Neuronal stem cell (in vitro differentiated cells): ENCODE data around the gene SYNPO2.

Experiments
- DNase-seq: peaks from one replicate; pipeline ENCODE4 v3.0.0-alpha.2; 2013; ENCODE audit warnings: low spot score
- H2AFZ ChIP-seq: one replicate; pipeline ENCODE4 v1.6.1; 2013; ENCODE audit warnings: mild to moderate bottlenecking, low read length, inconsistent platforms
- H2AK5ac ChIP-seq: 2 replicates; pipeline ENCODE4 v1.6.1; 2013; ENCODE audit warnings: low read depth, mild to moderate bottlenecking, inconsistent platforms, low read length, moderate library complexity, mixed read lengths
- H2BK120ac ChIP-seq: 2 replicates; pipeline ENCODE4 v1.6.1; 2013; ENCODE audit warnings: low read depth, mild to moderate bottlenecking, inconsistent platforms, low read length, moderate library complexity, mixed read lengths
- H2BK12ac ChIP-seq: one replicate; pipeline ENCODE4 v1.6.1; 2013; ENCODE audit warnings: low read length, inconsistent platforms
- H2BK15ac ChIP-seq: 2 replicates; pipeline ENCODE4 v1.6.1; 2013; ENCODE audit warnings: mild to moderate bottlenecking, low read length, inconsistent platforms, mixed read lengths
- H2BK5ac ChIP-seq: one replicate; pipeline ENCODE4 v1.6.1; 2013; ENCODE audit warnings: inconsistent platforms, mild to moderate bottlenecking, low read length, moderate library complexity
- H3K14ac ChIP-seq: one replicate; pipeline ENCODE4 v1.6.1; 2013; ENCODE audit warnings: low read length, inconsistent platforms
- H3K18ac ChIP-seq: 2 replicates; pipeline ENCODE4 v1.6.1; 2013; ENCODE audit warnings: low read length, inconsistent platforms
- H3K23ac ChIP-seq: 2 replicates; pipeline ENCODE4 v1.6.1; 2013; ENCODE audit warnings: low read depth, mild to moderate bottlenecking, mixed read lengths, low read length, inconsistent platforms; ENCODE audit not compliant: poor library complexity
- H3K27ac ChIP-seq: replicated peaks from 3 replicates; pipeline ENCODE4 v1.5.1; 2013; ENCODE audit warnings: low read length, inconsistent platforms
- H3K27me3 ChIP-seq, 3 experiments: 2 replicates each; pipeline ENCODE4 v1.6.1; 2013; ENCODE audit warnings: low read length in 3 of 3, mild to moderate bottlenecking in 2 of 3, inconsistent platforms in 1 of 3, low read depth in 1 of 3, mixed read lengths in 1 of 3, moderate library complexity in 1 of 3; ENCODE audit not compliant: control insufficient read depth in 3 of 3, insufficient read depth in 3 of 3
- H3K36me3 ChIP-seq, 2 donors: replicated peaks in 1 of 2; 2 replicates each; pipeline ENCODE4 v1.6.1; 2013; ENCODE audit warnings: low read length in 2 of 2; ENCODE audit not compliant: control insufficient read depth in 2 of 2, insufficient read depth in 2 of 2
- H3K4ac ChIP-seq: 2 replicates; pipeline ENCODE4 v1.6.1; 2013; ENCODE audit warnings: inconsistent platforms, mild to moderate bottlenecking, low read length, moderate library complexity
- H3K4me1 ChIP-seq, 2 donors: 1 replicate in 1 of 2; 2 replicates in 1 of 2; pipeline ENCODE4 v1.6.1; 2013; ENCODE audit warnings: low read length in 2 of 2, low read depth in 1 of 2; ENCODE audit not compliant: control insufficient read depth in 2 of 2, insufficient read depth in 1 of 2
- H3K4me2 ChIP-seq: one replicate; pipeline ENCODE4 v1.6.1; 2013; ENCODE audit warnings: mild to moderate bottlenecking, low read length, inconsistent platforms; ENCODE audit not compliant: insufficient read depth, poor library complexity, severe bottlenecking
- H3K4me3 ChIP-seq, 2 donors: 2 replicates each; pipeline ENCODE4 v1.5.1; 2013; ENCODE audit warnings: low read length in 2 of 2, mild to moderate bottlenecking in 2 of 2, inconsistent platforms in 1 of 2, moderate library complexity in 1 of 2
- H3K79me1 ChIP-seq: one replicate; pipeline ENCODE4 v1.6.1; 2013; ENCODE audit warnings: low read depth, mild to moderate bottlenecking, inconsistent platforms, low read length, moderate library complexity
- H3K9ac ChIP-seq: one replicate; pipeline ENCODE4 v1.6.1; 2013; ENCODE audit warnings: mild to moderate bottlenecking, low read depth, low read length, inconsistent platforms; ENCODE audit not compliant: poor library complexity
- H3K9me3 ChIP-seq, 2 donors: replicated peaks in 1 of 2; 2 replicates each; pipeline versions ENCODE3 to v1.6.1; 2013; ENCODE audit warnings: low read length in 2 of 2, mild to moderate bottlenecking in 2 of 2, inconsistent platforms in 1 of 2, low read depth in 1 of 2, mixed read lengths in 1 of 2, moderate library complexity in 1 of 2; ENCODE audit not compliant: control insufficient read depth in 2 of 2, insufficient read depth in 1 of 2
- H4K8ac ChIP-seq: one replicate; pipeline ENCODE4 v1.6.1; 2013; ENCODE audit warnings: low read depth, mild to moderate bottlenecking, inconsistent platforms, low read length, moderate library complexity
- H4K91ac ChIP-seq: one replicate; pipeline ENCODE4 v1.6.1; 2013; ENCODE audit warnings: low read length, low read depth, mild to moderate bottlenecking, inconsistent platforms; ENCODE audit not compliant: poor library complexity
- WGBS, 2 donors: extraction: QIAGEN DNeasy Blood & Tissue Kit; methylation state at CpG; one replicate each; pipeline ENCODE4 v1.1.7; 2013; ENCODE audit warnings: missing lambda C conversion rate in 2 of 2, mixed read lengths in 1 of 2; ENCODE audit not compliant: insufficient read length in 2 of 2, insufficient replicate concordance in 1 of 2; ENCODE audit errors: extremely low coverage in 2 of 2; 5-methylcytosine and 5-hydroxymethylcytosine counted together

Gene SYNPO2

GRCh38 chr4:118923891-118924290 lies 35.2 kb downstream of the SYNPO2 start:
- Histone ChIP-seq H2BK12ac (no peak overlapping the region), H3K4me2 (no peak overlapping the region), H3K9me3 (peaks cover 0 to 2% of the 10 kb centered on the region in 2 donors), H2BK5ac (no peak overlapping the region), H3K18ac (no peak overlapping the region), H4K8ac (no peak overlapping the region), H2AFZ (no peak overlapping the region), H2BK120ac (no peak overlapping the region), H3K27ac (no peak overlapping the region), H3K9ac (no peak overlapping the region), H4K91ac (no peak overlapping the region), H2AK5ac (no peak overlapping the region), H3K23ac (no peak overlapping the region), H3K14ac (no peak overlapping the region), H3K79me1 (no peaks in the 10 kb centered on the region), H3K4me1 (no peaks in the 10 kb centered on the region), H2BK15ac (no peak overlapping the region), H3K27me3 (no peaks in the 10 kb centered on the region), H3K4me3 (no peak overlapping the region), H3K4ac (no peak overlapping the region), H3K36me3 (no peaks in the 10 kb centered on the region)
- WGBS, 2 donors, result no CpG with 5 or more reads among the region's 3 CpGs
- no peak for DNase-seq

GRCh38 chr4:118927974-118928373 lies 39.3 kb downstream of the SYNPO2 start:
- H3K4me2 ChIP-seq, result no peak overlapping the region
- no peak overlapping the region for H3K9ac ChIP-seq
- WGBS, 2 donors, result no CpG with 5 or more reads among the region's 1 CpG
- no peak overlapping the region for H3K4me3 ChIP-seq
- H4K8ac ChIP-seq, result no peak overlapping the region
- no peak overlapping the region for H3K27ac ChIP-seq
- H3K14ac ChIP-seq, result no peak overlapping the region
- no peak overlapping the region for H3K4ac ChIP-seq
- H3K36me3 ChIP-seq, result no peaks in the 10 kb centered on the region
- H3K18ac ChIP-seq, result no peak overlapping the region
- H3K9me3 ChIP-seq, result peaks cover 0 to 2% of the 10 kb centered on the region in 2 donors
- H2BK120ac ChIP-seq, result no peak overlapping the region
- no peaks in the 10 kb centered on the region for H3K79me1 ChIP-seq
- H2BK12ac ChIP-seq, result no peak overlapping the region
- H2BK5ac ChIP-seq, result no peak overlapping the region
- H2BK15ac ChIP-seq, result no peak overlapping the region
- H4K91ac ChIP-seq, result no peak overlapping the region
- H2AK5ac ChIP-seq, result no peak overlapping the region
- no peaks in the 10 kb centered on the region for H3K27me3 ChIP-seq
- H3K23ac ChIP-seq, result no peak overlapping the region
- DNase-seq, result no peak
- H3K4me1 ChIP-seq, result no peaks in the 10 kb centered on the region
- H2AFZ ChIP-seq, result no peak overlapping the region

- Histone ChIP-seq H3K14ac (no peak overlapping the region), H3K27me3 (no peaks in the 10 kb centered on the region), H4K8ac (no peak overlapping the region), H3K4me1 (no peaks in the 10 kb centered on the region), H3K27ac (no peak overlapping the region), H2AFZ (no peak overlapping the region), H2BK15ac (no peak overlapping the region), H2BK5ac (no peak overlapping the region), H3K4me2 (no peak overlapping the region), H3K4me3 (no peak overlapping the region), H3K79me1 (no peaks in the 10 kb centered on the region), H3K9me3 (peaks cover 0 to 2% of the 10 kb centered on the region in 2 donors), H3K9ac (no peak overlapping the region), H3K23ac (no peak overlapping the region), H2BK120ac (no peak overlapping the region), H3K18ac (no peak overlapping the region), H3K36me3 (no peaks in the 10 kb centered on the region), H3K4ac (no peak overlapping the region), H4K91ac (no peak overlapping the region), H2BK12ac (no peak overlapping the region), H2AK5ac (no peak overlapping the region)
- no peak for DNase-seq
- WGBS, 2 donors, result no CpG with 5 or more reads among the region's 1 CpG
These were observed 41.6 kb downstream of the SYNPO2 start for GRCh38 chr4:118930255-118930654.

DNA sequence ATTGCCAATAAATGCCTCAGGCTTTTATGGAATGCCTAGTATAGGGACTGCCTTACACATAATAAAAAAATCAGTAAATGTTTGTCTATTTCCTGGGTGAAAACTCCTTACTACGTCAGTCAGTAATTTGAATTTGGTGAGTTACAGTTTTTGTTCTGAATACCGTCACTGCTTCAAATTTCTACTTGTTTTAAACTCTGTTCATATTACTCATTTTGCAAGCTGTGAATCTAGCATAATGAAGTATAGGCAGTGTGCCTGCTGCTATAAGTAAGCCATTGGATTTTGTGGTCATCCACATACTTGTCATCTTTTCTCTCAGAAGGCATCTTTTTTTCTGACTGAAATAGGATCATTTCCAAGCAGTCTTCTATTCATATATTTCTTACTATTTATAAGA lies 43.1 kb downstream of the SYNPO2 start:
- Histone ChIP-seq H3K18ac (no peak overlapping the region), H3K36me3 (no peaks in the 10 kb centered on the region), H2BK12ac (no peak overlapping the region), H2BK5ac (no peak overlapping the region), H3K4ac (no peak overlapping the region), H2AFZ (no peak overlapping the region), H3K27ac (no peak overlapping the region), H3K27me3 (no peaks in the 10 kb centered on the region), H2AK5ac (no peak overlapping the region), H3K14ac (no peak overlapping the region), H2BK15ac (no peak overlapping the region), H2BK120ac (no peak overlapping the region), H3K9ac (no peak overlapping the region), H4K91ac (no peak overlapping the region), H3K4me1 (no peaks in the 10 kb centered on the region), H3K4me2 (no peak overlapping the region), H4K8ac (no peak overlapping the region), H3K79me1 (no peaks in the 10 kb centered on the region), H3K4me3 (no peak overlapping the region), H3K23ac (no peak overlapping the region), H3K9me3 (no peaks in the 10 kb centered on the region)
- no CpG with 5 or more reads among the region's 2 CpGs for WGBS, 2 donors
- DNase-seq, result no peak
